Psoas muscle (tissue), 8 donors: Measurements from ENCODE around the gene CA12. TPM values are rescaled to one million over a fixed set of nuclear protein-coding genes. Genes with fewer than 3 reads are reported as not detected.

Experiments used
- ATAC-seq, 4 donors: fragments of 200-7000 bp; cut with Tn5 transposase; one replicate each; pipeline ENCODE4 v1.9.1; 2020; ENCODE audit warnings: moderate library complexity in 3 of 4, mild to moderate bottlenecking in 2 of 4
- DNase-seq, 2 donors: peaks; one replicate each; pipeline ENCODE4 v3.0.0-alpha.2; 2020
- H3K27ac ChIP-seq: fragments of 200-600 bp; one replicate; pipeline ENCODE4 v1.8.0; 2022
- H3K27me3 ChIP-seq, 3 donors: fragments of 200-600 bp in 1 of 3; one replicate each; pipeline versions ENCODE4 v1.6.1 to v1.8.0; 2013 to 2022; ENCODE audit warnings: low read length in 2 of 3, mild to moderate bottlenecking in 2 of 3, moderate library complexity in 1 of 3; ENCODE audit not compliant: insufficient read depth in 3 of 3
- H3K36me3 ChIP-seq, 2 donors: fragments of 200-600 bp in 1 of 2; one replicate each; pipeline versions ENCODE4 v1.6.1 to v1.8.0; 2013 to 2022; ENCODE audit warnings: low read depth in 1 of 2, mild to moderate bottlenecking in 1 of 2, moderate library complexity in 1 of 2; ENCODE audit not compliant: insufficient read depth in 1 of 2
- H3K4me1 ChIP-seq: fragments of 200-600 bp; one replicate; pipeline ENCODE4 v1.8.0; 2022
- H3K4me3 ChIP-seq: fragments of 200-600 bp; one replicate; pipeline ENCODE4 v1.8.0; 2022; ENCODE audit warnings: mild to moderate bottlenecking
- H3K9me3 ChIP-seq: fragments of 200-600 bp; one replicate; pipeline ENCODE4 v1.8.0; 2022
- CTCF ChIP-seq: fragments of 200-600 bp; IDR thresholded peaks from one replicate; pipeline ENCODE4 v1.8.0; 2022; ENCODE audit warnings: antibody characterized with exemption
- WGBS, 3 donors: extraction: QIAGEN DNeasy Blood & Tissue Kit; methylation state at CpG; one replicate each; pipeline versions ENCODE4 v1.1.6 to v1.1.7; 2013; 5-methylcytosine and 5-hydroxymethylcytosine counted together
- intact Hi-C, 2 donors: fragments of 100-400 bp; cut with DNase I; formaldehyde crosslinking; loops; one replicate each; pipeline versions ENCODE4 v1.11.0 to v1.14.2; 2022
- polyA plus RNA-seq, 3 donors: library from polyadenylated mRNA; stranded (reverse); fragments of 200-250 nt; gene quantifications; one replicate each; pipeline ENCODE4 v1.2.3, GENCODE V29; 2013
- total RNA-seq, 4 donors: library from RNA; stranded (reverse); fragmentation: NEBNext Ultra II Directional in 2 of 4; extraction: Animal tissue kit (Norgen Biotek cat#: 25700) in 2 of 4; gene quantifications; one replicate each; pipeline versions ENCODE4 v1.2.1 to v1.2.4, GENCODE V29; 2021 to 2023
- donor health status: healthy with polysubstance abuse.
- donor health status: DM: no; HTN: no; CAD: no; lungs with moderate emphysema.
- donor health status: Bipolar disorder and iron deficiency.
- donor health status: healthy.
- donor health status: DM: yes; HTN: yes; CAD: no.
- donor health status: DM: no; HTN: no; CAD: no.
- donor health status: DM: no; HTN: no; CAD: no.
- donor health status: DM: yes; HTN: yes; CAD: no.

CA12 gene
- total and polyA plus RNA-seq, 7 donors, result 0.01 to 0.25 (median 0.16) TPM

- Histone ChIP-seq H3K36me3 (no peaks in the 10 kb centered on the region), H3K4me3 (no peak overlapping the region), H3K27ac (no peak overlapping the region), H3K27me3 (no peaks in the 10 kb centered on the region), H3K9me3 (no peaks in the 10 kb centered on the region), H3K4me1 (no peaks in the 10 kb centered on the region)
- no peak for ATAC-seq
- intact Hi-C loops, result no loop called here
- no peak for DNase-seq
- no peak for TF ChIP-seq CTCF
- 78 to 85% (median 80%) methylated on average over 8 of the region's 8 CpGs for WGBS, 3 donors
Measured at GRCh38 chr15:63396152-63396928, 14.7 kb upstream of the CA12 start.

GRCh38 chr15:63395730-63396151, 14.1 kb upstream of the CA12 start:
- Histone ChIP-seq H3K36me3 (no peaks in the 10 kb centered on the region), H3K27ac (no peak overlapping the region), H3K4me3 (no peak overlapping the region), H3K9me3 (no peaks in the 10 kb centered on the region), H3K27me3 (no peaks in the 10 kb centered on the region), H3K4me1 (no peaks in the 10 kb centered on the region)
- DNase-seq (no peak), ATAC-seq (no peak)
- intact Hi-C loops, result no loop called here
- 83 to 86% (median 84%) methylated on average over 4 of the region's 4 CpGs for WGBS, 3 donors
- no peak for TF ChIP-seq CTCF

- no peaks in the 10 kb centered on the region for H3K9me3 ChIP-seq
Measured at GRCh38 chr15:63392361-63393009, 10.8 kb upstream of the CA12 start.

GRCh38 chr15:63391669-63392360, 10.2 kb upstream of the CA12 start:
- peaks cover 19% of the 10 kb centered on the region for H3K4me1 ChIP-seq
- intact Hi-C loops, result no loop called here
- WGBS, 3 donors, result 88 to 93% (median 92%) methylated on average over 6 of the region's 6 CpGs
- no peak for TF ChIP-seq CTCF
- ATAC-seq (no peak), DNase-seq (no peak)
- H3K4me3 ChIP-seq, result no peak overlapping the region
- H3K9me3 ChIP-seq, result no peaks in the 10 kb centered on the region
- H3K36me3 ChIP-seq, result no peaks in the 10 kb centered on the region
- no peaks in the 10 kb centered on the region for H3K27me3 ChIP-seq
- H3K27ac ChIP-seq, result no peak overlapping the region

More at GRCh38 chr15:63392361-63393009, 10.8 kb upstream of the CA12 start:
- TF ChIP-seq CTCF, result no peak
- whole genome bisulfite sequencing, 3 donors, result 68 to 75% (median 71%) methylated on average over 7 of the region's 7 CpGs
- Histone ChIP-seq H3K36me3 (no peaks in the 10 kb centered on the region), H3K4me1 (peaks cover 19% of the 10 kb centered on the region), H3K4me3 (no peak overlapping the region), H3K27ac (no peak overlapping the region), H3K27me3 (no peaks in the 10 kb centered on the region)
- DNase-seq, result no peak
- intact Hi-C loops, result no loop called here
- no peak for ATAC-seq
